RCC 7860 (cell line): Measurements from ENCODE around the gene IPO5.

ENCODE experiments used
- DNase-seq: peaks from one replicate; pipeline ENCODE4 v3.0.0-alpha.2; 2015; ENCODE audit warnings: low spot score
- FAIRE-seq: peaks from 2 replicates; lab custom pipeline; 2012; peaks lifted over from hg19 to GRCh38; lab: Jason Lieb, UNC

The IPO5 gene

GRCh38 chr13:98052412-98052811 lies 98.9 kb downstream of the IPO5 start:
- DNase-seq (no peak), FAIRE-seq (no peak)

- FAIRE-seq (no peak), DNase-seq (no peak)
Observed at GRCh38 chr13:98054301-98054700, 100.8 kb downstream of the IPO5 start.

- FAIRE-seq: no peak
- no peak for DNase-seq
Observed at GRCh38 chr13:98055623-98056022, 102.1 kb downstream of the IPO5 start.

- no peak for DNase-seq
- no peak for FAIRE-seq
Observed at GRCh38 chr13:98056839-98057410, 103.5 kb downstream of the IPO5 start.

GRCh38 chr13:98059276-98059675 lies 105.8 kb downstream of the IPO5 start:
- FAIRE-seq: no peak
- DNase-seq: no peak

GRCh38 chr13:98060282-98060681 lies 106.8 kb downstream of the IPO5 start:
- DNase-seq: no peak
- no peak for FAIRE-seq

GRCh38 chr13:98065468-98065867 lies 112.0 kb downstream of the IPO5 start:
- DNase-seq: no peak
- FAIRE-seq: no peak

GRCh38 chr13:98066636-98067035 lies 113.2 kb downstream of the IPO5 start:
- no peak for FAIRE-seq

GRCh38 chr13:98068521-98068920 lies 115.0 kb downstream of the IPO5 start:
- no peak for FAIRE-seq
- DNase-seq: no peak

More at GRCh38 chr13:98066636-98067035, 113.2 kb downstream of the IPO5 start:
- no peak for DNase-seq

GRCh38 chr13:98069985-98070384 lies 116.5 kb downstream of the IPO5 start:
- DNase-seq: no peak
- FAIRE-seq: no peak

- FAIRE-seq (no peak), DNase-seq (no peak)
Observed at GRCh38 chr13:98071316-98071715, 117.8 kb downstream of the IPO5 start.

- DNase-seq (no peak), FAIRE-seq (no peak)
Observed at GRCh38 chr13:98072476-98072875, 119.0 kb downstream of the IPO5 start.
